Effector CD4-positive, alpha-beta T cell (primary cell): ENCODE results near the gene YKT6.

ENCODE experiments used
- DNase-seq: peaks from one replicate; pipeline ENCODE4 v3.0.0-alpha.2; 2020

Gene YKT6

DNA sequence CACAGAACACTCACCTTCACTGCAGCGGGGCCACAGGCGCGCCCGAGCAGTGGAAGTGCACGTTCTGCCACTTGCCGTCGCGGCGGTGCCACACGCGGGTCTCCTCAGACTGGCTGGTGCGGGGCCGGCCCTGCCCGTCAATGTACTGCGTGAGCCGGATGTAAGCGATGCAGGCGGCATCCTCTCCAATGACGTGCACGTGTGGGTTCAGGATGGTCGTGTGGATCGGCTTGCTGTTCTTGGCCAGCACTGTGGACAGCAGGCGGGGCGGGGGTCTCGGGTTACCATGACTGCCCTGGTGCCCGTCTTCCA lies 19.2 kb downstream of the YKT6 start:
- DNase-seq = no peak

DNA sequence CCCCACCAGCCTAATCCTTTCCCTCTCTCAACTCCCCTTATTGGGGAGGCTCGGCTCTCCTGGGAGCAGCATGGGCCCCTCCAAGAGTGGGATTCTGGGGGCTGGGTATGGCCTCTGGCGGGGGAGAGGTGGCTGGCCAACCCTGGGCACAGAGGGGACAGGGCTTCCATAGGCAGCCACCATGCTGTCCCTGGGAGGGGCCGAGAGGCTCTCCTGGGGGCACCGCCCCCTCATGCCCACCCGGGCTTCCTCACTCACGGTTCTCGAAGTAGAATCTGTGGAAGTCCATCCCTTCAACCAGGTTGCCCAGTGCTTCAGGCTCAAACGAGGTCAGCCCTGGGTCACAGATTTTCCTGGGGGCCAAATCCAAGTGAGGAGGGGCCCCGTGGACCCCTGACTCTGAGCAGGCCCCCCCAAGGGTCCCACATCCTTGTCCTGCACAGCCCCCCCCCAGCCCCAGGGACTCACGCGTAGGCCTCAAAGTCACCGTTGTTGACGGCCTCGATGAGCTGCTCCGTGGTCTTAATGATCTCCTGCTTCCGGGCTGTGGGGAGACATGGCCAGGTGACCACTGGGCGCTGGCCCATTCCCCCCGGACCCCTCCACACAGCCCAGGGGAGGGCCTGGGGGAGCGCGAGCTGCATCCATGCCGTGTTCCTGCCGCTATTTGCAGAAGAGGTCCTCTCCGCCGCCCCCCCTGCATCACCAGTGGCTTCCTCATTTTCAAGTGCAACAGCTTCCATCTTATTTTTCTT lies 19.8 kb downstream of the YKT6 start:
- DNase-seq = no peak

DNA sequence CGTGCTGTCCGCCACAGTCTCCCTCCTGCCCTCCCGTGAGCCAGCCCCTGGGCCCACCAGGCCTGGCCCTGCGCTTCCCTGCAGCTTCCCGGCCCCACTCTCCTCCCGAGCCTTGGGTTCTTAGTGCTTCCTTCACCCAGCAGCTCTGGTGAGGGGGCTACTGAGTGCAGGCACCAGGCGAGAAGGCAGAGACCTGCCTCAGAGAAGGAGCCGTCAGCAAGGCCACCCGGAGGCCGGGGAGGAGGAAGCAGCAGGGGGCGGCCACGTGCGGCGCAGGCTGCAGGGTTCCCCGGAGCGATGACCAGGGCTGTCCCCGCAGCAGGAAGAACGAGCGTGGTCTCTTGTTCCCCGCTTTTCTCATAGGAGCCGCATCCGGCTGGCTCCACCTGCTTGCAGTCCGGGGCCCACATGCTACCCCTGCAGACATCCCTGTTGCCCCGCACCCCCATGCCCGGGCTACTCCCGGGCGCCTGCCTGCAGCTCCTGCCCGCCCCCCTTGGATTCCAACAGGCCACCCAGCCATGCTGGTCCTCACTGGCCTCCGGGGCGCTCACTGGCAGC lies 20.5 kb downstream of the YKT6 start:
- DNase-seq = no peak

DNA sequence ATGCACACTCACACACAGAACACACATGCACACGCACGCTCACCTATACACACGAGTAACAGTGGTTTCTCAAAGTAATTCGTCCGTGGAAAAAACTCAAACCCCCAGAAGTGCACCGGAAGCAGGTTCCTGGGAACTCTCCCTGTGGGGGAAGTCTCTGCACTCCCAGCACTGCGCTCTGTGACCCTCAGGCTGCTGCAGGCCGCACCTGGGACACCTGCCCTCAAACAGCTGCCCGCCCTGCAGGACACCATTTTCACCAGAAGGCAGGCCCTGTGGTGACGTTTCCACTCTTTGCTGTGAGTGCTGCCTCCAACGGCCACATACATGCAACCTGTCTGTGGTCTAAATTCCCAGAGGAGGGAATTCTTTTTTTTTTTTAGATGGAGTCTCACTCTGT lies 21.3 kb downstream of the YKT6 start:
- no peak for DNase-seq

DNA sequence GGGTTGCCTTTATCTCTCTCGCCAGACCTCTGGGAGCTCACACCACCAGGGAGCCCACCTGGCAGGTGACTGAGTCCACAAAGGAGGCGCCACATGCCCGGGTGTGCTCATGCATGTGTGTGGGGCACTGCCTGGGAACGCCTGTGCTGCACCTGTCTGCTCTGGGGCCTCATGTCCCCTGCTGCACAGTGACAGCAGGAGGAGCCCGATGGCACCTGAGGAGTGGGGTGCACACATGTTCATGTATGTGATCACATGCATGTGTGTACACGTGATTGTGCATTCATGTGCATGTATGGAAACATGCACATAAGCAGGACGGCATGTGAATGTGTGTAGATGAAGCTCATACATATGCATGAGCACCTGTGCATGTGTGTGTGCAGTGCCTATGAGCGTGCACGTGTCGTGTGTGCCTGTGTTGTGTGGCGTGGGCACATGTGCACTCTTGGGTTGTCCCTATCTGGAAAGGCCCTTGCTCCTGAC lies 22.0 kb downstream of the YKT6 start:
- DNase-seq = no peak

DNA sequence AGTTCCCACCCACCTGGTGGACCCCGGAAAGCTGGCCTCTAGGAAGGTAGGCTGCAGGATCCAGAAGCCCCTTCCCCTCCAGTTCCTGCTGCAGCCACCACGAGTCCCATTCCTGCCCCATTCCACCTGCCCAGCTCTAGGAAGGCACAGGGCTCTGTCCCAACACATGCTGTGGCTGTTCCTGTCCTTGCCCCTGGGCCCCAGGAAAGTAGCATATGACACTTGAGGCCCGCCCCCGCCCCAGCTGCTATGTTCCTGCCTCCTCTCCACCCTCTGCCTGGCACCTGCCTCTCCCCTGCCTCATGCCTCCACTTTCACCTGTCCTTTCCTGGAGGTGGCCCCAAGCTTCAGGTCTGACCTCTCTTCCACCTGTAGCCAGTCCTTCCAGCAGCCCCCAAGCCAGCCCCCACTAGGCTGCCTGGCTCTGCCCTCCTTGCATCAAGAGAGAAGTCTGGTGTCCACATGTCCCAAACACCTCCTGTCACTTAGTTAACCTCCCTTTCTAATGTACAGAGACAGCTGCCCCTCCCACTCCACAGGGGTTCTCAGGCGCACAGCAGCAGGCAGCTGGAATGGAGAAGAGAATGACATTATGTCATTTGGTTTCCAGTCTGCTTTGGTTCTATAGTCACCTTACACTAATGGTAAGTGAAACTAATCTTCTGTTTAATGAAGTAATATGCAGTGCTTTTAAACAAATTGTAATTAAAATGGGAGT lies 22.7 kb downstream of the YKT6 start:
- no peak for DNase-seq

DNA sequence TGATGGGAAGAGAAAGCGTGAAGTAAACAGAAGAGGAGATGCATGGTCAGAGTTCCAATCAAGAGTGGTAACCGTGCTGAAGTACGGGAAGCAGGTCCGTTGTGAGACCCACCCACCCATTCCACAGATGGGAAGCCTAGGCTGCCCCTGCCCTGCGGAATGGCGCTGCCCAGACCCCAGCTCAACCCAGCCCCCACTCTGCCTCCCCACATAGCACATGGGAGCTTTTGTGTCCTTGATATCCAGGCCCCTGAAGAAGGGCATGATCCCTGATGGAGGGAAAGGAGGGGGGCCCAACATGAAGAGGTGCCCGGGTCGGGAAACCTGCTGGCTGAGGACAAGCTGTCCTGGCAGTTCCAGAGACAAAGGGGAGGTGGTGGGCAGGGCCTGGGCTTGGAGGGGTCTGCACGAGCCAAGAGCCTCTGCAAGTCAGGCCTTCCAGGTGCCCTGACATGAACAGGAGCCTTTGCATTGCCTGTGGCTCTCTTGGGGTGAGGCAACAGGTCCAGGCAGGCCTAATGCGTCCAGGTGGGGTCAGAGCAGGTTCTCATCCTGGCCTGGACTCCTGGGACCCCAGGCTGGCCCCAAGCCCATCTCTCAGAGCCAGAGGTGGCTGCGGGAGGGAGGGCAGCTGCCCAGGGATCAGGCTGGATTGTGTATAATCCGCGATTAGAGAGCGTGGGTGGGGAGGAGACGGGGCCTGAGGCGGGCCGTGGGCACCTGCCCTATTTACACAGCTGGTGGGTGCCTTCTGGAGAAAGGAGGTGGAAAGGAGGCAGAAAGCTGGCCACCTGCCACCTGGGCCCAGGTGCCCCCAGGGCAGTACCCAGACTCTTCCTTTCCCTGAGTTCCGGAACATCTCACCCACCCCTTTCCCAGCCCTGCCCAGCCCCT lies 23.5 kb downstream of the YKT6 start:
- DNase-seq = no peak

DNA sequence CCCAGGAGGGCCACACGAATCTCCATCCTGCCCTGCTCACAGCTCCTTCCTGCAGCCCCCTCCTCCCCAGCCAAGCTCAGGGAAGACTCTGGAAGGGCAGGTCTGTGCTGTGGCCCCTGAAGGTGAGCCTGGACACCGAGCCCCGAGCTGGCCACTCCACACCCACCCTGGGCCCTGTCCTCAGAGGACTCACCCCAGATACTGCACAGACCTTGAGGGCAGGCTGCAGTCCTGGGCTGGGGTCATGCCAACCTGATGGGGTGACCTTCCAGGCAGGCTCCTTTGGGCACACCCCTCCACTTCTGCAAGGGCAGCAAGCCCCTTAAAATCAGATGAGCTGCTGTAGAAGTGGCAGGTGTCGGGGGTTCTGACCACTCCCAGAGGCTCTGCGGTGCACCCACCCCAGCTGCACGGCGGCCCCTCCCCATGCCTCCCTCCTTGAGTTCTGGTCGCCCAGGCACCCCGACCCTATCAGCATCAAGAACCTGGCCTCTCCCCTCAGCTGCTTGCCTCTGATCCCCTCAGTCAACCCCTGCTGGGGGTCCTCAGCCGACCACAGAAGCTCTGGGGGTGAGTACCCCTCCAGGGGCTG lies 24.3 kb downstream of the YKT6 start:
- no peak for DNase-seq

DNA sequence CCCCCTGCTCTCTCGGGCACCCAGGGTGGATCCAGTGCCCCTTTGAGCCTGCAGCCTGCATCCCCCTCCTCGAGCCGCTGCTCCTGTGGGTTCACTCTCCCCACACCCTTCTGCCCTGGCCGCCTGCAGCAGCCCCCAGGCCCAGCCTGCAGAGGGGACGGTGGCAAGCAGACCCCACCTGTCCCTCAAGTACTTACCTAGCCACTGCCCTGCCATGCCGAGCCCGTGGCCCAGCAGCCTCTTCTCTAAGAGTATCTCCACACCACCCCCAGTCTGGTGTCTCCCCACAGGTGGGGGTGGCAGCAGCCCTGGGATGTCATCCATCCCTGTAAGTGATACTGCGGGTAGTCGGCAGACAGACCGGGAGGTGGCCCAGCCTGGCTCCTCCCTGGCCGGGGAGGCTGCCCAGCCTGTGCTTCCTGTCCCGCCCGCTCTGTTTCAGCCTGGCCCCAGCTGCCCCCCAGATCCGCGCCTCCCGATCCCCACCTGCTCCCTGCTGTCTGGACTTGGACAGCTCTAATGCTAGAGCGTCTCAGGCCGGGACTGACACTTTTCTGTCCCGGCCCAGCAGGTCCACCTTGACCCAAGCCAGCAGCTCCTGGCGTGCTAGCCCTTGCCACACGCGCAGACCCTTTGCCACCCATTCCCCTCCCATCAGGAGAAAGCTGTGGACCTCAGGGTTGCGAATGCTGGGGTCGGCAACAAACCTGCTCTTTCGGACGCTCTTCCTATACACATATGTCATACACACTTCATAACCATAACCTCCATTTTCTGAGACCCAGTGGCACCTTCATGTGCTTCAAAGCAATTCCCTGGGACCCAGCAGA lies 25.0 kb downstream of the YKT6 start:
- no peak for DNase-seq

DNA sequence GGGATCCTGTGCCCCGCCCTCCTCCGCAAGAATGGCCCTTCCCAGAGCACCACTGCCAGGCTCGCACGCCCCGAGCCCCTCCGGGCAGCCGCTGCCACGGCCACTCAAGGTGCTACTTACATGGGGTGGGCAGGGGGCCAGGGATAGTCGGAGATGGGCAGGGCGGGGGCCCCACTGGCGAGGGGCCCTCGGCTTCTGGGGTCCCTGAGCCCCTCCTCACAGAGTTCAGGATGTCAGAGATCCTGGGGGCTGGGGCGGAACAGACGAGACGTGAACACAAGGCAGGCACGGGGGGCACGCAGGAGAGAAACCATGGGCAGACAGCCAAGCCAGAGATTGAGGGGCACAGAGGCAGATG lies 25.6 kb downstream of the YKT6 start:
- DNase-seq = no peak

DNA sequence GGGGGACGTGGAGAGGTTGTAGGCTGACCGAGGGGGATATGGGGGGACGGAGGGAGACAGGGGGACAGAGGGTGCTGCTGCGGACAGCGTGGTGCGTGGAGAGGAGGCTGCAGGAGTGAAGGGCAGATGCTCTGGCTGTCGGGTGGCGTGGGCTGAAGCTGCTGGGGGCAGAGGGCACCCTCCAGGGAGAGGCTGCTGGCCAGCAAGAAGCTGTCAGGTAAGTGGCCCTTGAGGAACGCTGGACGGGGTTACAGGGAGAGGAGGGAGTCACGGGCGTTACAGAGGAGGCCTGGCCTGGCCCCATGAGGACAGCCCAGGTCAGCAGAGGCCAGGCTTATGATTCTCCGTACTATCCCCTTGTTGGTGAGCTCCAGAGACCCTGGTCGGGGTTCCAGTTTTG lies 27.1 kb downstream of the YKT6 start:
- no peak for DNase-seq

DNA sequence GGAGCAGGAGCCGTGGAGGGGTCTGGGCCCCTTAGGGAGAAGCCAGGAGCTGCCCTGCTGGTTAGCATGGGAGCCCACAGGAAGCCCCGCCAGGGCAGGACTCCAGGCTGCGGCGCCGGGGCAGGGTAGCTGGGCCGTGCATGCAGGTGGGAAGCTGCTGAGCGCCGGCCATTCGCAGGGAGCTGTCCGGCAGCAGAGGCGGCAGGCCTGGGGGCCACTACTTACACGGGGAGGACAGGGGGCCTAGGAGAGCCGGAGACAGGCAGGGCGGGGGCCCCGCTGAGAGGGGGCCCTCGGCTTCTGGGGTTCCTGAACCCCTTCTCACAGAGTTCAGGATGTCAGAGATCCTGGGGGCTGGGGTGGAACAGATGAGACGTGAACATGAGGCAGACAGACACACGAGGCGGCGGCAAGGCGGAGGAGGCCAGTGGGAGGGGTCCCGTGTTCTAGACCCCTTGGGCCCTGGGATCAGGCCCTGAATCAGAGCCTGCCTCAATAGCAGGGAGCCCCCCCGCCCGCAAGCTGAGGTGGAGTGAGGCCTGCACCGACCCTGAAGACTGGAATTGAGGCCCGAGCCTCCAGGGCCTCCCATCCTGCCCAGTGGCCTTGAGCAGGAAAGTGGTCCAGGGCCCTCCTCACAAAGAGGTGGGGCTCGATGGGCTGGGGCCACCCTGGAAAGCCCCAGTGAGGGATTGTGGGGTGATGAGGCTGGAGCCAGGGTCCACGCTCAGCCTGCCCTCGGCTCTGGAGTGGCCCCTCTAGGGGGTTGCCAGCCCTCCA lies 28.0 kb downstream of the YKT6 start:
- DNase-seq = no peak

DNA sequence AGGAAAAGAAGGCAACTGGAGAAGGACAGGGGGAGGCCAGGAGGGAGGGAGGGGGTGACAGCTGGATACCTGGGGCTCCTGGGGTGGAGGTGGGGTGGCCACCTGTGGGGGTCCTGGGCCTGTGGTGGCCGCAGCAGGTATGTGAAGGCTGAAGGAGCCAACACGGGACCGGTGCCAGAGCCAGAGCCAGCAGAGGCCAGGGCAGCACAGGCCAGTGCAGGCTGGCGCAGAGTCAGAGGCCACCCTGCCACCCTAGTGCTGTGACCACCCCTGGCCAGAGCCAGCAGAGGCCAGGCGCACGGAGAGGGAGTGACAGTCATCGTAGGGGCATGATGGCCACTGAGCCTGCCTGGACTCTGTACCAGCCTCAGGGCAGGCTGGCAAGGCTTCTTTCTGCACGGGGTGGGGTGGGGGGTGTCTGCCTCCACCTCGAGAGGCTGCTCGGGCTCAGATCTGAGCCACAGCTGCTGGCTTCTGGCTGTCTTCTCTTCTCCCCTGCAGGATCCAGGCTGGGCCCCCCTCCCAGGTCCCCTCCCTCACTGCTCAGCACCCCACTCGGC lies 28.8 kb downstream of the YKT6 start:
- DNase-seq = no peak

DNA sequence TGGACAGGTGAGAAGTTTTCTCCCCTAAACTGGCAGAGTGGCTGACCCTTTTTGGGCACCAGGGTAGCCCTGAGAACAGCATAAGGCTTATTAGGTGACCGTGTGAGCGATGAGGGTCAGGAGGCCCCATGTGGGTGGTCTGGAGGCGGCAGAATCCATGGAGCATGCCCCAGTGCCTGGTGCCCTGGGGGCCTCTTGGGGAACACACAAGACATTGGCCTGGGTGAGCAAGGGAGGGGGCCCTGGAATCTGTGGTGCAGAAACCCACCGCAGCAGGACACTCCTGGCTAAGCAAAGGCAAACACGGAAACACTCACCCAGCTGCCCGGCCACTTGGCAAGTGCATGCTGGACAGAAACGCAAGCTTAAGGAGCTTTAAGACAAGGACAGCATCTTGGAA lies 29.5 kb downstream of the YKT6 start:
- DNase-seq = no peak

DNA sequence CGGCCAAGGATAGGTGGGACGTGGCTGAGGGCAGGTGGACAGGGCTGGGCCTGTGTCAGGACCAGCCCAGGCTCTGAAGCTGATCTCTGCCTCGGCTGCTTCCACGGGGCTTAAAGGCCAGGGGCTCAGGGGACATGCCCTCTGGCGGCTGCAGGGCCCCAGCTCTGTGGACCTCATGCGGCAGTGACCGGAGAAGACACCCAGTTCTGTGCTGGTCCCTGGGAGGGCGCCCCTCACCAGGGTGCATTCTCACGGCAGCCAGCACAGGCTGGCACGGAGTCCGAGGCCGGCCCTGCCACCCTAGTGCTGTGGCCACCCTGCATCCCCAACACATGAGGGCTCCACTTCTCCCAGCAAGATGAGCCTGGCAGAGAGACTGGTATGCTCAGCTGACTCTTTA lies 30.3 kb downstream of the YKT6 start:
- DNase-seq = no peak

DNA sequence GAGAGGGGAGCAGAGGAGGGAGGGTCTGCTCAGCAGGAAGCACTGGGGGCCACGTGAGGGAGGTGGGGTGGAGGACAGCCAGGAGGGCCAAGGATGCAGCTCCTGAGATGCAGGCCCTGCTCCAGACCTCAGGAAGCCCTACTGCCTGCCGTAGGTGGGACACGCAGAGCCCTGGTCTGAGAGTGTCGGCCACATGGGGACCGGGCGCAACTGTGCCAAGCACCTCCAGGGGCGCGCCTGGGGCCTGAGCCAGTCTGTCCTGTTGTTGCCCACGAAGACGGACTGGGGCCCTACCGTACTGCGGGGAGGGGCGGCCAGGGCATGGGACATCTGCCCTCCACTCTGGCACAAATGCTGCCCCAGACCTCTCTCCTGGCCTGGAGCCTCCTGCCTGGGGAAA lies 31.6 kb downstream of the YKT6 start:
- DNase-seq = no peak

DNA sequence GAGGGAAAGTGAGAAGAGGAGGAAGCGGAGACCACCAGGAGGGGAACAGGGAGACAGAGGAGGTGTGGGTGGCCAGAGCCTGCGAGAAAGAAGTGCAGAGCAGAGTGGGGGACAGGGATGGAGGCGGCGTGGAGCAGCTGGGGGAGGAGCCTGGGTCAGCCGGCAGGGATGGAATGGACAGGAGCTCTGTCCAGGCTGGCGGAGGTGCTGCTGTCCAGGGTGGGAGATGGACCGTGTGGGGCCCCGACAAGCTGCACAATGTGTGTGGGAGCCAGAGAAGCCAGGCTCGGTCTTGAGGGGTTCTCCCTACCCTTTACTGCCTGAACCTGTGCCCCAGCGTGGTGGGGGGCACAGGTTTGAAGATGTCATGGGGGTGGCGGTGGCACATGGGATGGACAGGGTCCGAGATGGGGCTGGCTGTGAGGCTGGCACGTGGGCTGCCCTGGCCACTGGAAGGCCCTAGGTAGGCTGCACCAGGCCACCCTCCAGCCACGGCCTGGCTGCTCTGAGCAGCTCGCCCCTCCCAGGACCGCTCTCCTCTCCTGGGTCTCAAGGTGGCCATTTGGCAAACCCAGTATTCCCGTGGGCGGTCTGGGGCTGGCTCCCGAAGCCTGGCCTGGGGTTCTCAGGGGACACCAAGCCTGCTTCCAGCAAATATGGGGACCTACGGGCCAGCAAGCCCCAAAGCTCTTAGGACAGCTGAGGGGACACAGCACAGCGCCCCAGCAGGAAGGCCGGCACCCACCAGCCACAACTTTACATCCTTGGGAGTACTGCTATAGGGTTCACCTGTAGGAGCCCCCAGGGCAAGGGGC lies 32.3 kb downstream of the YKT6 start:
- no peak for DNase-seq

DNA sequence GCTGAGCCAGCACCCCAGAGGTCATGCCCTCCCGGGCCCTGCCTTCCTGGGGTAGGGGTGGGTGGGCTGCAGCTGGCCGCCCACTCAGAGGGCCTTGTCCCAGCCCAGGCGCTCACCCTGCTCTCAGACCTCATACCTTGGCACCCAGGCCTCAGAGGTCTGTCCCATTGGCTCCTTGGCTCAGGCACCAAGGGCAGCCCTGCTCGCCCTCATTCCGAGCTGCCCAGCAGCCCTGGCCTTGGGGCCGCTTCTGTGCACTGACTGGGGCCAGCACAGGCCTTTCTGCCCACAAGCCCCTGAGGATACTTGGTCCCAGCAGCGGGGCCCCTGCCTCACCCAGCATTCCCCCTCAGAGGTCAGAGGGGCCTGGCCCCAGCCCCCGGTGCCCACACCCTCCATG lies 34.3 kb downstream of the YKT6 start:
- no peak for DNase-seq

DNA sequence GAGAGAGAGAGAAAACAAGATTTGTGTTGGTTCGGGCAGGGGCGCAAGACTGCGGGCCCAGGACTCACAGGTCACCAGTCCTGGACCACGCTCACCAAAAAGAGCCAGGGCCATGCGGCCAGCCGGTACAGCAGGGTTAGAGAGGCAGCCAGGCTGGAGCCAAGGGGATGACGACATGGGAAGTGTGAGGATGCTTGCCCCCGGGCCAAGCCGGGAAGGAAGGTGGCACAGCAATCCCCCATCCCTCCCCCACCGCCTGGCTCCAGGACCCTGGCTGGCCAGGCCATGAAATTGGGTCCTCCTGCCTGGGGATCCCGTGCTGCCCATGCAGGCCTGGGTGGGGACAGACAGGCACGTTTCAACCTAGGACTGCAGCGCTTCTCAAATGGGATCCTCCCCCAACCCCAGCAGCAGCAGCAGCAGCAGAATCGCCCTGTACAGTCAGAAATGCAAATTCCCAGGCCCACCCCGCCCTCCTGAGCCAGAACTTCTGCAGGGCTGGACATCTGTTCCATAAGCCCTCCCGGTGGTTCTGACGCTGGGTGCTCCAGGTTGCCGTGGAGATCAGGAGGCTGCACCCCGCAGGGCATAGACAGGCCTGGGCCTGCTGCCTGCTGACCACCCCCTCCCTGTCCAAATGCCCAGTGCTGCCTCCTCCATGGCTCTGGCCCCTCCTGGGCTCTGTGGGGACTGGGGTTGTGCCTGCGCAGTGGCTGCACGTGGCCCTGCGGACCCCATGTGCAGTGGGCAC lies 35.0 kb downstream of the YKT6 start:
- no peak for DNase-seq
